ENCODE data around the gene ALDH3A2. TPM values are rescaled to one million over a fixed set of nuclear protein-coding genes. Genes with fewer than 3 reads are reported as not detected.

Gene ALDH3A2
- 36.5 and 38.1 TPM in 2 replicates for total RNA-seq

DNA sequence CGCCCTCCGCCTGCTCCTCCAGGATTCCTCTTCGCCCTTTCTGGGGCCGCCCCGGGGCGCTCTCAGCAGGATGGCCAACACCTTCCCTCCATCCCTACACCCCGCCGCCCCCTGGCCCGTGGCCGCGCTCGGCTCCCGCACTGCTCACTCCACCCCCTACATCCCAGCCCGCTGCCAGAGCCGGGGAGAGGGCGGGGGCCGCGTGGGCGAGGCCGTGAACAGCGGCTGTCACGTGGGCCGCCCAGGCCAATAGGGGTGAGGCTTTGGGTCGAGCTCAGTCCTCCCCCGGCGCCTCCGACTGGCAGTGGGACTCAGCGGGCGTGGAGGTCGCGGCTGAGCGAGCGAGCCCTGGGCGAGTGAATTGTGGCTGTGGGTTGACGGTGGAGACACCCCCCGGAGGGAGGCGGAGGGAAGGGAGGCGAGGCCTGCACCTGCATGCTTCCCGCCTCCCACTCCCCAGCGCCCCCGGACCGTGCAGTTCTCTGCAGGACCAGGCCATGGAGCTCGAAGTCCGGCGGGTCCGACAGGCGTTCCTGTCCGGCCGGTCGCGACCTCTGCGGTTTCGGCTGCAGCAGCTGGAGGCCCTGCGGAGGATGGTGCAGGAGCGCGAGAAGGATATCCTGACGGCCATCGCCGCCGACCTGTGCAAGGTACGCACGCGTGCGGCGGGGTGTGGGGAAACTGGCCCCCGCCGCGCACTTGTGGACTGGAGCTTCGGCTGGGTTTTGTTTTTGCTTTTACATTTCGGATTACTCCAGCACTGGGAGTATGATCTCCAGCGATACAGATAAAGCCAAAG lies at the start of gene ALDH3A2:
ALDH3A2 (plus strand) TSS at position 277 of the 799 bp plus-strand sequence; CDS start at position 498, 221 bp downstream.
- H3K36me3 Mint-ChIP-seq (ENCODE audit: low read depth): peaks cover 7% of the 10 kb centered on the region
- H3K9me3 Mint-ChIP-seq: no peaks in the 10 kb centered on the region
- peak within 1 kb of the TSS; percentile 92 for H3K4me3 Mint-ChIP-seq
- DNase-seq (ENCODE audit: low spot score): peak; percentile 93
- H3K27me3 Mint-ChIP-seq (ENCODE audit: insufficient read depth): peaks cover 13% of the 10 kb centered on the region
- H3K27ac Mint-ChIP-seq: peak within 1 kb of the TSS; percentile 95
- intact Hi-C loops (cut with micrococcal nuclease): loop anchor here (1.0 to 5.0 kb wide), 7 partner anchors 120 to 506 kb away; partner anchors contain the start of genes AKAP10, B9D1 and MAPK7
- H3K4me1 Mint-ChIP-seq (ENCODE audit: low read depth): peaks cover 46% of the 10 kb centered on the region

DNA sequence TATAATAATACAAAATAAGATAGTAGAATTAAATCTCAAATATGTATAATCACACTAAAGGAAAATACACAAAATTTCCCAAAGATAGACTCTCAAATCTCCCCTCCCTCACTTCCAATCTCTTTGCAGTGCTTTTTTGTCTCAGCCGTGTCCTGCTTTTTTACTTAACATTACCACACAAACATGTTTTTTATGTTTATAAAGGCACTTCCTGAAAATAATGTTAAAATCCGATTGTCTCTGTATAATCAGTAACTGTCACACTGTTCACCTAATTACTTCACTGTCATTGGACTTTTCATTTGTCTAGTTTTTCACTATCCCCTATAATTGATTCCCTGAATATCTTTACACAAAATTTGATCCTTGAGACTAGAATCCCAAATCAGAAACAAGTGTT lies 38.2 kb upstream of the ALDH3A2 start:
- intact Hi-C loops (cut with micrococcal nuclease): no loop called here
- no peaks in the 10 kb centered on the region for H3K4me1 Mint-ChIP-seq (ENCODE audit: low read depth)
- no peak for DNase-seq (ENCODE audit: low spot score)
- no peaks in the 10 kb centered on the region for H3K9me3 Mint-ChIP-seq
- H3K36me3 Mint-ChIP-seq (ENCODE audit: low read depth): no peaks in the 10 kb centered on the region
- no peak overlapping the region for H3K27ac Mint-ChIP-seq
- peaks cover 1% of the 10 kb centered on the region for H3K27me3 Mint-ChIP-seq (ENCODE audit: insufficient read depth)
- no peak overlapping the region for H3K4me3 Mint-ChIP-seq

DNA sequence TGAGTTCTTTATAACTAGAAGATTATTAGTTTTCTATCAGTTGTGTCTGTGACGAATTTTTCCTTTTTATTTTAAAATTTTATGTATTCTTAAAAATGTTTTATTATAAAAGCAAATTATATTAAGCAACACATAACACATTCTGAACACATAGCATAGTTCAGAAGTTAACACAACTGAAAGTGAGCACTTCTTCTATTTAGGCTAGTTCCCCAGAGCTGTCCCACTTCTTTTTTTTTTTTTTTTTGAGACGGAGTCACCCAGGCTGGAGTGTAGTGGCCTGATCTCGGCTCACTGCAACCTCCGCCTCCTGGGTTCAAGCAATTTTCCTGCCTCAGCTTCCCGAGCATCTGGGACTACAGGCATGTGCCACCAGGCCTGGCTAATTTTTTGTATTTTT lies 37.7 kb upstream of the ALDH3A2 start:
- Mint-ChIP-seq H3K27me3 (ENCODE audit: insufficient read depth) (peaks cover 1% of the 10 kb centered on the region), H3K4me1 (ENCODE audit: low read depth) (no peaks in the 10 kb centered on the region), H3K4me3 (no peak overlapping the region), H3K9me3 (no peaks in the 10 kb centered on the region), H3K36me3 (ENCODE audit: low read depth) (no peaks in the 10 kb centered on the region), H3K27ac (no peak overlapping the region)
- intact Hi-C loops (cut with micrococcal nuclease): no loop called here
- no peak for DNase-seq (ENCODE audit: low spot score)

DNA sequence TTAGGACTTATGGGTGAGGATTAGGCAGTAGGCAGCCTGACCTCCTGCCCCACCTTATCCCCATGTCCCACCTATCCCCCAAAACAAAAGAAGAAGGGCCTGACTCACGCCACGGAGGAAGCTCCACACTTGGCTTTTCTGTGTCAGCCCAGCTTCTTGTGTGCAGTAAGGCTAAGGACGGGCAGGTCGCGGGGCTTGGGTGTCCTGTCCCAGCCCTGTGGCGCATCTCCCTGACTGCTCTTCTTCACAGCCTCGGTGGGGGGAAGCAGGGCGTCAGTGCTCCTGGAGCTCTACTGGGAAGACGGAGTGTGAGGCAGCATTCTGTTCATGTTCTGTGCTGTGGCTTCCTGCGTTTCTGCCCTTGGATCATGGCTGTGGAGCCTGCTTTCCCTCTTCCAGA lies 34.6 kb upstream of the ALDH3A2 start:
- no peaks in the 10 kb centered on the region for H3K27me3 Mint-ChIP-seq (ENCODE audit: insufficient read depth)
- no peak overlapping the region for H3K27ac Mint-ChIP-seq
- no peaks in the 10 kb centered on the region for H3K36me3 Mint-ChIP-seq (ENCODE audit: low read depth)
- DNase-seq (ENCODE audit: low spot score): no peak
- no peaks in the 10 kb centered on the region for H3K4me1 Mint-ChIP-seq (ENCODE audit: low read depth)
- intact Hi-C loops (cut with micrococcal nuclease): no loop called here
- H3K9me3 Mint-ChIP-seq: peaks cover 16% of the 10 kb centered on the region
- H3K4me3 Mint-ChIP-seq: no peak overlapping the region

DNA sequence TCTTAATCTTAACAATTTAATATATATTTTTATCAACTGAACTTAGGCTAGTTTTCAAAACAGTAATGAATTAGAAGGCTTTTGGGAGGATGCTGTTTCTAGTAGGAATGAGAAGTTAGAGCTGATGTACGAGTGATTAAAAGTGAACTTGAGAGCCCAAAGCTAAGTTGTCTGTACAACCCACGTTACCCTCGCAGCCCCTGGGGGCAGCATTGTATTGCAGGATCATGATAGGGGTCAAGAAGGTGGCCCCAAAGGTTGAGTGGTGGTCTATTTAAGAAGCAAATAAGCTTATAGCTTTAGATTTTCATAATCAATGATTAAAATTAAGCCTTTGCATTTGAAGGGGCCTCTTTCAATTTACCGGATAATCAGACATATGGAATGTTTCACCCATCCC lies 33.7 kb upstream of the ALDH3A2 start:
- Mint-ChIP-seq H3K27ac (no peak overlapping the region), H3K27me3 (ENCODE audit: insufficient read depth) (no peaks in the 10 kb centered on the region), H3K4me3 (no peak overlapping the region), H3K9me3 (peaks cover 25% of the 10 kb centered on the region), H3K4me1 (ENCODE audit: low read depth) (no peaks in the 10 kb centered on the region), H3K36me3 (ENCODE audit: low read depth) (no peaks in the 10 kb centered on the region)
- no peak for DNase-seq (ENCODE audit: low spot score)
- intact Hi-C loops (cut with micrococcal nuclease): no loop called here

GRCh38 chr17:19618015-19618414 lies 30.5 kb upstream of the ALDH3A2 start:
- Mint-ChIP-seq H3K9me3 (peaks cover 27% of the 10 kb centered on the region), H3K27ac (no peak overlapping the region), H3K4me3 (no peak overlapping the region), H3K4me1 (ENCODE audit: low read depth) (no peaks in the 10 kb centered on the region), H3K36me3 (ENCODE audit: low read depth) (no peaks in the 10 kb centered on the region), H3K27me3 (ENCODE audit: insufficient read depth) (no peaks in the 10 kb centered on the region)
- no peak for DNase-seq (ENCODE audit: low spot score)
- intact Hi-C loops (cut with micrococcal nuclease): no loop called here

- H3K36me3 Mint-ChIP-seq (ENCODE audit: low read depth): no peaks in the 10 kb centered on the region
Measured at GRCh38 chr17:19619705-19620325, 28.7 kb upstream of the ALDH3A2 start.

GRCh38 chr17:19621697-19622096 lies 26.9 kb upstream of the ALDH3A2 start:
- H3K27ac Mint-ChIP-seq: no peak overlapping the region
- no peaks in the 10 kb centered on the region for H3K36me3 Mint-ChIP-seq (ENCODE audit: low read depth)
- intact Hi-C loops (cut with micrococcal nuclease): no loop called here
- no peak overlapping the region for H3K4me3 Mint-ChIP-seq
- peaks cover 27% of the 10 kb centered on the region for H3K9me3 Mint-ChIP-seq
- H3K4me1 Mint-ChIP-seq (ENCODE audit: low read depth): no peaks in the 10 kb centered on the region
- DNase-seq (ENCODE audit: low spot score): no peak
- H3K27me3 Mint-ChIP-seq (ENCODE audit: insufficient read depth): no peaks in the 10 kb centered on the region

More at GRCh38 chr17:19619705-19620325, 28.7 kb upstream of the ALDH3A2 start:
- H3K4me3 Mint-ChIP-seq: no peak overlapping the region
- no peaks in the 10 kb centered on the region for H3K27me3 Mint-ChIP-seq (ENCODE audit: insufficient read depth)
- H3K4me1 Mint-ChIP-seq (ENCODE audit: low read depth): no peaks in the 10 kb centered on the region
- intact Hi-C loops (cut with micrococcal nuclease): no loop called here
- no peak for DNase-seq (ENCODE audit: low spot score)
- no peak overlapping the region for H3K27ac Mint-ChIP-seq
- H3K9me3 Mint-ChIP-seq: peaks cover 27% of the 10 kb centered on the region

DNA sequence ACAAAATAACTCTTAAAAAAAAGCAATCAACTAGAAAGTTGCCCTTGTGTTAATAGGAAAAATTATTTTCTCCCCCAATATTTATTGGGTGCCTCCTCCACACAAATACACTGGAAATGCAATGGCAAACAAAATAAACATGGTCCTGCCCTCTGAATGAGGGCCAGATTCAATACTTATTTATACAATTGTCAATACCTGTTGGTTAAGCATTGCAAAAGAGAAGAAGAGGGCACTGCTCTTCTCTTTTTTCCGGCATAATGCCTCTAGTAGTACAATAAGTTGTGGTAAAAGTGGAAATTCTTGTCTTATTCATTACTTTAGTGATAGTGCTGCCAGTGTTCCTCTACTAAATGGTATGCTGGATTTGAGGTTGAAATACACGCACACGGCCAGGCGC lies 22.5 kb upstream of the ALDH3A2 start:
- Mint-ChIP-seq H3K36me3 (ENCODE audit: low read depth) (no peaks in the 10 kb centered on the region), H3K9me3 (no peaks in the 10 kb centered on the region), H3K4me3 (no peak overlapping the region), H3K27me3 (ENCODE audit: insufficient read depth) (no peaks in the 10 kb centered on the region), H3K27ac (no peak overlapping the region), H3K4me1 (ENCODE audit: low read depth) (no peaks in the 10 kb centered on the region)
- no peak for DNase-seq (ENCODE audit: low spot score)
- intact Hi-C loops (cut with micrococcal nuclease): no loop called here

DNA sequence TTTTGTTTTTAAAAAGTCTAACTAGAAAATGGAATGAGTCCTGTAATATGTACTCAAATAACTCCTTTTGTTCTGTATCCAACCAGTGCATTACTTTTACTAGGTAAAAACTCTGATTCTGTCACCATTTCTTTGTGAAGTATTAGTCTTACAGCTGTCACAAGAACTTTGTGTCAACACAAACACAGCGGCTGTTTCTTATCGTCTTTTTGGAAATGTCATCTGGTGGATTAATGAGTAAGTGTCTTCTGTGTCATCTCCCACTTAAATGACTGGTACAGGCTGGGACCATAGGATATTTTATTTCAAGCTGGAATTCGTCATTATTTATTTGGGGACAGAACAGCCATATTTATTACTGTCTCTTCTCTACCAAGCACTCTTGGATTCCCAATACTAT lies 19.1 kb upstream of the ALDH3A2 start:
- DNase-seq (ENCODE audit: low spot score): no peak
- Mint-ChIP-seq H3K4me1 (ENCODE audit: low read depth) (no peaks in the 10 kb centered on the region), H3K27ac (no peak overlapping the region), H3K9me3 (no peaks in the 10 kb centered on the region), H3K4me3 (no peak overlapping the region), H3K36me3 (ENCODE audit: low read depth) (no peaks in the 10 kb centered on the region), H3K27me3 (ENCODE audit: insufficient read depth) (peaks cover 5% of the 10 kb centered on the region)
- intact Hi-C loops (cut with micrococcal nuclease): no loop called here

DNA sequence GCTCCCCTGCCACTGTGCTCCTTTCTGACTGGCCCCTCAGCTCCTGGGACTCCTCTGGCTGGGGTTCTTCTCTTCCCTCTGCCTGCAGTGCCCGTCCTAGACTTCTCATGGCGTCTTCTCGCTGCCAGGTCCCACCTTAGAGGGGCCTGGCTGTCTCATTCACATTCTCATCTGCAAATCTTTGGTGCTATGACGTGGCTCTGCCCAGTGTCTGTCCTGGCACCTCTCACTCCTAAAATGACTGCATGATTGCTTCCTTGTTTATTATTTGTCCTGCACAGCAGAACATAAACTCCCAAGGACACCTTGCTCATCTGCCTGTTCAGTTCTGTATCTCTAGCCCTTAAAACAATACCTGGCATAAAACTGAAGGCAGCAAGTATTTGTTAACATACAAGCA lies 18.5 kb upstream of the ALDH3A2 start:
- intact Hi-C loops (cut with micrococcal nuclease): no loop called here
- H3K4me1 Mint-ChIP-seq (ENCODE audit: low read depth): no peaks in the 10 kb centered on the region
- no peak overlapping the region for H3K4me3 Mint-ChIP-seq
- no peaks in the 10 kb centered on the region for H3K36me3 Mint-ChIP-seq (ENCODE audit: low read depth)
- H3K9me3 Mint-ChIP-seq: no peaks in the 10 kb centered on the region
- no peak overlapping the region for H3K27ac Mint-ChIP-seq
- peaks cover 9% of the 10 kb centered on the region for H3K27me3 Mint-ChIP-seq (ENCODE audit: insufficient read depth)
- DNase-seq (ENCODE audit: low spot score): no peak

GRCh38 chr17:19630661-19631060 lies 17.9 kb upstream of the ALDH3A2 start:
- Mint-ChIP-seq H3K27ac (no peak overlapping the region), H3K36me3 (ENCODE audit: low read depth) (no peaks in the 10 kb centered on the region), H3K27me3 (ENCODE audit: insufficient read depth) (peaks cover 9% of the 10 kb centered on the region), H3K4me3 (no peak overlapping the region), H3K9me3 (no peaks in the 10 kb centered on the region), H3K4me1 (ENCODE audit: low read depth) (no peaks in the 10 kb centered on the region)
- intact Hi-C loops (cut with micrococcal nuclease): no loop called here
- DNase-seq (ENCODE audit: low spot score): no peak

DNA sequence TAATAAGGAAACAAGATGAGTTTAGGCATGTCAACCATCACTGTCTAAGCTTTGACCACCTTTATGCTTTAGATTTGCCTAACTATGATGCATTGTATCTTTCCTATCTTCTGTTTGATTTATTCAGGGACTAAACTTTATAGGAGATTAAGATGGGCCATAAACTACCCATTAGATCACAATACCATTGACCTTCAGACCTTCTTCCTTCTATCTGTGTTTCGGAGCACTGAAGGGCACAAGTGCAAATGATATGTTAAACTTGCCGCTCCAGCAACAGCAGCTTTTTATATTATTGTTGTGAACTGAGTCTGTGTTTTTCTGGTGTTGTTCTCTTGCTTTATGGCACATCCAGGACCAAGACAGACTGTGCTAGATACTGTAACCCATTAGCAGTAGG lies 16.6 kb upstream of the ALDH3A2 start:
- H3K27me3 Mint-ChIP-seq (ENCODE audit: insufficient read depth): peaks cover 9% of the 10 kb centered on the region
- H3K4me3 Mint-ChIP-seq: no peak overlapping the region
- intact Hi-C loops (cut with micrococcal nuclease): no loop called here
- no peaks in the 10 kb centered on the region for H3K36me3 Mint-ChIP-seq (ENCODE audit: low read depth)
- H3K9me3 Mint-ChIP-seq: no peaks in the 10 kb centered on the region
- no peaks in the 10 kb centered on the region for H3K4me1 Mint-ChIP-seq (ENCODE audit: low read depth)
- no peak overlapping the region for H3K27ac Mint-ChIP-seq
- no peak for DNase-seq (ENCODE audit: low spot score)

Data from activated T-helper 1 cell treated with anti-CD3 and anti-CD28 coated beads, Interleukin-12 subunit alpha, Interleukin-12 subunit beta, Interleukin-2, Interleukin-4 antibody, amounts not matched to agents 30 ng/mL and 10 ng/mL and 1 ng/mL, durations not matched to agents 14 hours and 24 hours and 36 hours (primary cell).